ENCODE measurements around the gene AGPAT1.
"Not testable (repeated sequence)": the region's sequence is repeated elsewhere in the genome, so short reads cannot be mapped to it uniquely, and the experiment has no call there.

AGPAT1 gene, protein sequence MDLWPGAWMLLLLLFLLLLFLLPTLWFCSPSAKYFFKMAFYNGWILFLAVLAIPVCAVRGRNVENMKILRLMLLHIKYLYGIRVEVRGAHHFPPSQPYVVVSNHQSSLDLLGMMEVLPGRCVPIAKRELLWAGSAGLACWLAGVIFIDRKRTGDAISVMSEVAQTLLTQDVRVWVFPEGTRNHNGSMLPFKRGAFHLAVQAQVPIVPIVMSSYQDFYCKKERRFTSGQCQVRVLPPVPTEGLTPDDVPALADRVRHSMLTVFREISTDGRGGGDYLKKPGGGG

DNA sequence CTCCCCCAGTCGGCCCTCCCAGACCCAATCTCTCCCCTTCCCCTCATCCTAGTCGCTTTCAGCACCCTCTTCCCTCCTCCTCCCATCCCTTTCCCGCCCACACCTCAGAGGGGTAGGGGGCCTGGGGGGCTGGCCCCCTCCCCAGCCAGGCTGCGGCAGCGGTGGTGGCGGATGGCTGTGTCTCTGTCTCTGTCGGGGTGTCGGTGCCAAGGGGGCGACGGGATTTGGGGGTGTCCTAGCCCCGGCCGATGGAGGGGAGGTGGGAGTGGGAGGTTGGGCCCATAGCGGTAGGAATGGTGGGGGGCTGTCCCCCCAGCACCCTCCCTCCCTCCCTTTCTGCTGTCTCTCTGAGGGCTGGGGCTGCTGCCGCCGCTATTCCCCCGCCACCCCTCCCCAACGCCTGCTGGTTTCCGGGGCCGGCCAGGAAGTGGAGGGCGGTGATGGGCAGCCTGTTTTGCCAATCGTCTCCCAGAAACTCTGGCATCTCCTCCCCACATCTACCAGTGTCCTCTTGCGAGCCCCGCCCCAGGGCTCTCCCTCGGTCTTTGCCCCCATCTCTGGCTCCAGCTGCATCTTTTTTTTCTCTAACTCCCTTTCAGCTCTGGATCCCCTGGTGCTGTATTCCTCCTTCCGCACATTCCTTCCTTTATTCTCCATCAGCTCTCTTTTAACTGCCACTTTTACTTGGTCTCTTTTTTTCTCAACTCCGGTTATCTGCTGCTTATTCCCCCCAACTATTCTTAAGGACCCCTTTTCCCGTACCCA lies at the start of gene AGPAT1:
Gene AGPAT1, minus strand, starts transcription at position 374 of the 765 bp plus-strand sequence. CDS start 4,588 bp downstream, outside the sequence.
- DNase-seq (ENCODE audit: low read depth in 2 of 2), result peak; percentile 96

DNA sequence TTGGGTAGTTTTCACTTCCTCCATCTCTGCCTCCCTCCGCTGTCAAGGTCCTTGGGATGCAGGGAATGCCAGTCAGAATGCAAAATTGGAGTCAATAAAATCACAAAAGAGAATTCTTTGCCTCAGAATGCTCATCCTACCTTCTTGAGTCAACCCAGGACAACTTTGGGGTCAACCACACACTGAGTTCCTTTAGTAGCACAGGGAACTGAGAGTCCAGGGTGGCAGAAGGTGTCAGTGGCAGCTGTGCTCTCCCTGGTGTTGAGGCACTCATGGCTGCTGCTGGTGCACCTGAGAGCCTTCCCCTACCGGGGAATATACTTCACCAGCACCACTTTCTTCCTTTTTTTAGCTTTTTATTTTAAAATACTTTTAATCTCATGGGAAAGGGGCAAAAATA lies 48.8 kb upstream of the AGPAT1 start:
- no peak for DNase-seq (ENCODE audit: low read depth in 2 of 2)

DNA sequence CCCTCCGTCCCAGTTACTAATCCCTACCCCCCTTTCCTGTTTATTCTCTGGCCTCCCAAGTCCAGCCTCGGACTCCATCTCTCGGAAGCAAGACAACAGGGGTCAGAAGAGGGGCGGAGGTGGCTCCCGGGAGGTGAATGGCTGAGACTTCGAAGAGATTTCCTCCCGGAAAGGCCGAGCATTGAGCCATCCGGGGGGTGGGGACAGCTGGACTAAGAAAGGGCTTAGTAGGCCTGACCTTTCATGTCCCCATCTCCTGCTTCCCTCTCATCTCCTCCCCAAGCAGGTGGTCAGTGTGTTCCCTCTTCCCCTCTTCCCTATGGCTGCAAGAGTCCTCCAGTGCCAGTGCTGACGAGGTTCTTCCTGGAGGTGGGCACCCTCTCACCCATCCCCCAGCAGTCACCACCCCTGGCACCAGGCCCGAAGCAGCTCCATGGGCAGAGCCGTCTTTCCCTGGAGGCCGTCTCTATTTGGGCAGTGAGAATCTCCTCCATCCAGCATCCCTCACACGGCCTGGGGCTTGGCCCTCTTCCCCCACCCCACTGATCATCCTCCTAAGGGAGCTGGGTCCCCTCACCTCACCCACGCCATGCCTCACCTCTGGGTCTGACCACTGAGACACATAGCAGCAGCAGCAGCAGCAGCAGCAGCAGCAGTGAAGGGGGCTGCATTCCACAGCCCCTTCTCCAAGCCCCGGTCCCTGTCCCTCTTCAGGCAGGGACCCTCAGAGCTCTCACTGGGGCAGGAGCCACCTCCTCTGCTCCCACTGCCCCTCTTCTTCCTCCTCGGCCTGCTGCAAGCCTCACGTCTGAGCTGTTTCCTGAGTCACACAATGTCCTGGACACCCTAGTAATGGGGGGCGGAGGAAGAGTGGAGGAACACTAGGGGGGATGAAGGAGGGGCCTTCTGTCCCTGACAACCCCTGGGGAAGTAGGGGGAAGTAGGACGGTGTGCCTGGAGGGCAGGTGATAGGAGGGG lies 47.7 kb upstream of the AGPAT1 start, which contains the start of gene NOTCH4:
Gene NOTCH4, minus strand, starts transcription at position 810 of the 978 bp plus-strand sequence. Its CDS starts 139 bp downstream, at position 671.
- DNase-seq (ENCODE audit: low read depth in 2 of 2), result no peak

DNA sequence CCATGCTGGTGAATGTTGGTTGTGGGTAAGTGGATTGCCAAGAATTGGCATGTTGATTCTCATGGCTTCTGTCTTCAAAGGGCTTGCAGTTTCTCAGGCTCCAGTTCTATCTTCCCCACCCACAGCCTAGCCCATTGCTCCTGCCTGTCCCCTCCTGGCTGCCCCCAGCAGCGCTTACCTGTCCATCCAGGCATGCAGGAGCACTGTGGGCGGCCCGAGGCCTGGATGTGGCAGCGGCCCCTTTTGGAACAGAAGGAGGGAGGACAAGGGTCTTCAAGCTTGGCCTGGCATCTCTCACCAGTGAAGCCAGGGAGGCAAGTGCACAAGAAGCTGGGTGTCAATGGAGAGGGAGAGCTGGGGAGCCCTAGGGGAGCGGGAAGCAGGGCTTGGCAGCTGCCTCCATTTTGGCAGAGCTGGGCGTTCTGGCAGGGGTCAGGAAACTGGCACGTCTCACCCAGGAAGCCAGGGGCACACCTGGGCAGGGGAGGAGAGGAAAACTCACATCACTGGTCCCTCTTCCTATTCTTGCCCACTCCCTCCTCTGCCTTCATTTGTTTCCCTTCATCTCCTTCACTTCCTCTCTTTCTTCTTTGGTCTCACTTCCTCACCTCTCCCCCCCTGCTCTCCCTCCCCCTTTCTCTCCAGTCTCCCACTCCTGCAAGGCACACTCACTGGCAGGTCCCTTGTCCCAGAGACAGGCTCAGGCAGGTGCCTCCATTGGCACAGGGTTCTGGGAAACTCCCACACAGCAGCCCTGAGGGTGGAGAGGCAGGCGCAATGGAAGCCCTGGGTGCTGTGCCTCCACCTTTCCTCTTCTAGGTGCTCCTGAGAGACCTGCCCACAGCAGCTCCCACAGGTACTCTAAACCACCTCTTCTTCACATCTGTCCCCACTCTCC lies 46.7 kb upstream of the AGPAT1 start:
- DNase-seq (ENCODE audit: low read depth in 2 of 2), result no peak

DNA sequence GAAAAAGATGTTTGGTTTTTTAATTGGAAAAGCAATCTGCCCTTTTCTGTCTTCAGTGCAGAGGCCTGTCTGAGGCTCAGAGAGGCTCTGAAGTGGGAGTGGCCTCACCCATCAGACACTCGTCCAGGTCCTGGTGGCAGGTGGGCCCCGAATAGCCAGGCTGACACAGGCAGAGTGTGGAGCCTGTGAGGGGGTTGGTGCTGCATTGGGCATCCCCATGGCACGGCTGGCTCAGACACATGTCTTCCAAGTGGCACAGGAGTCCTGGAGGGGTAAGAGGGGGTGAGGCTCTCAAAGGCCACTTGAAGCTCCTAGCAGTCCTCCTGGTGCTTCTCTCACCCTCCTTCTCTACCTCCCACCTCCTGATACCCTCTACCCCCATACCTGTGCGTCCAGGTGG lies 44.1 kb upstream of the AGPAT1 start:
- no peak for DNase-seq (ENCODE audit: low read depth in 2 of 2)

DNA sequence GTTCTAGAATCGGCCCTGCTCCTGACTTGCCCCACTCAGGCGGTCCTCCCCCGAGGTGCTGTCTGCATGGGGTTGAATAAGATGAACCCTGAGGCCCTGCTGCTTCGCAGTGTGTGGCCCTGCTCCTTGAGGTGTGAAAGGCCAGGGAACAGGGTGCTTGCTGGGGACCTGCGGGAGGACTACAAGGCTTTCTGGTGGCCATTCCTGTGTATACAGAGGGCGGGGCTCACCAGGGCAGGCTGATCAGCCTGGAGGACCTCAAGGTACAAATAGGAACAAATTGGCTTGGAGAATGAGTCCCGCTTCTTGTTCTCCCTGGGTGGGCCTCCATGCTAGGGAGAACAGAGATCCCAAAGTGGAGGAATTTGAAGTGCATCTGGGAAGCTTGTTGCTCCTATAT lies 42.3 kb upstream of the AGPAT1 start:
- DNase-seq (ENCODE audit: low read depth in 2 of 2), result no peak

DNA sequence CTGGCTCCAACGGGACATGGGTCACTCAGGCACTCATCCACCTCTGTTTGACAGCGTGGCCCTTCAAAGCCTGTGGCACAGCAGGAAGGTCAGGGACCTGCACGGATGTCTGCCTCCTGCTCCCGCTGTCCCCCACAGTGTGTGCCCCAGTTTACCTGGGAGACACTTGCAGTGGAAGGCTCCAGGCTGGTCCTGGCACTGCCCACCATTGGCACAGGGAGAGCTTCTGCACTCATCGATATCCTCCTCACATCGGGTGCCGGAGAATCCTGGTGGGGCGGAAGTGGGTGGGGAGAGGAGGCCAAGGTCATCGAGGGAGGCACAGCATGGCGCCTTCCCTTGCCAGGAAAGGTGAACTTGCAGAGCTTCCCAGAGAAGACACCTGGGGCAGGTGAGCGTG lies 41.1 kb upstream of the AGPAT1 start:
- DNase-seq (ENCODE audit: low read depth in 2 of 2), result no peak

DNA sequence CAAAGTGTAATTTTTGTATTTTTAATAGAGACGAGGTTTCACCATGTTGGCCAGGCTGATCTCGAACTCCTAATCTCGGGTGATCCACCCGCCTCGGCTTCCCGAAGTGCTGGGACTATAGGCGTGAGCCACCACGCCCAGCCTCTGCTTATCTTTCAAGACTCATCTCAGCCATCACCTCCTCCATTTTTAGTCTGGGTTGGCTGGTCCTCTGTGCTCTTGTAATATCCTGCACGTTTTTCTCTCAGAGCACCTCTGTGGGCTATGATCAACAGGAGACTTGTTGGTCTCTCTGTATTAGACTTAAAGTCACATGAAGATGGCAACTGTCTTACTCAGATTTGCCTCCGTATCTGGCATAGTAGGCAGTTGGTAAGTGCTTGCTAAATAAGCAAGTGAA lies 40.4 kb upstream of the AGPAT1 start:
- DNase-seq (ENCODE audit: low read depth in 2 of 2), result no peak

DNA sequence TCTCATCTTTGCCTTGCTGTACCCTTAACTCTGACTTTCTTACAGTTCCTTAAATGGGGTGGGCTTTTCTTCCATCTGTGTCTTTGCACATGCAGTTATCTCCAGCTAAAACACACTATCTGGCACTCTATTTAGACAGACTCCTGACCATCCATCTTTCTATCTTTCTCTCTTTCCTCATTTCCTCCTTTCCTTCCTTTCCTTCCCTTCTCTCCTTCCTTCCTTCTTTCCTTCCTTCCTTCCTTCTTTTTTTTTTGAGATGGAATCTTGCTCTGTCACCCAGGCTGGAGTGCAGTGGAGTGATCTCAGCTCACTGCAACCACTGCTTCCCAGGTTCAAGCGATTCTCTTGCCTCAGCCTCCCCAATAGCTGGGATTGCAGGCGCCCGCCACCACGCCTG lies 39.7 kb upstream of the AGPAT1 start:
- no peak for DNase-seq (ENCODE audit: low read depth in 2 of 2)

DNA sequence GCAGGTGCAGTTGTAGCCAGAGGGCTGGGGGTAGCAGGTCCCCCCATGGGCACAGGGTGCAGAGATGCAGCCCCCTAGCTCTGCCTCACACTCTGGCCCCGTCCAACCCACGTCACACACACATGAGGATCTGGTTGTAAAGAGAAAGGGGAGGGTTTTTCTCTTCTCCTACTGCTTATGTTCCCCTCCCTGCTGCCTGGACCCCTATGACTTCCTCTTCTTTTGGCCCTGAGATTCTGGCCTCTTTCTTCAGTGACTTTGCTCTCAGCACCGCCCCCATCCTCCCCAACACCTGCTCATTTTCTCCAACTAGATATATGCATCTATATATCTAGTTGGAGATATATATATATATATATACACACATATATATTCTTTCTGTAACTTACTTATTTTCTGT lies 38.2 kb upstream of the AGPAT1 start:
- no peak for DNase-seq (ENCODE audit: low read depth in 2 of 2)

DNA sequence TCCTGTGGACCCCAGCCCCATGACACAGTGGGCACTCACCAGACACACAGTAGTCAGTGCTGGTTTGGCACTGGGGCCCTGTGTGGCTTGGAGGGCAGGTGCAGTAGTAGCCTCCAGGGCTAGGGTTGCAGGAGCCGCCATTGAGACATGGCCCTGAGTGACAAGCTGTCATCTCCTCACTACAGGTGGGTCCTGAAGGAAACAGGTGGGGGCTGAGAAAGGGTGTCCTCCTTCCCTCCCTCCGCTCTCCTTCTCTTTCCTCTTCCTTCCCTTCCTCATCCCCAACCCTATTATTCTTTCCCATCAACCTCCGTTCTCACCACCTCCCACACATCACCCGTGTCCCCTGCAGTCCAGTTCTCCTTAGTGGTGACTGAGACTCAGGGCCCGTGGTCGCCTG lies 37.8 kb upstream of the AGPAT1 start:
- no peak for DNase-seq (ENCODE audit: low read depth in 2 of 2)

DNA sequence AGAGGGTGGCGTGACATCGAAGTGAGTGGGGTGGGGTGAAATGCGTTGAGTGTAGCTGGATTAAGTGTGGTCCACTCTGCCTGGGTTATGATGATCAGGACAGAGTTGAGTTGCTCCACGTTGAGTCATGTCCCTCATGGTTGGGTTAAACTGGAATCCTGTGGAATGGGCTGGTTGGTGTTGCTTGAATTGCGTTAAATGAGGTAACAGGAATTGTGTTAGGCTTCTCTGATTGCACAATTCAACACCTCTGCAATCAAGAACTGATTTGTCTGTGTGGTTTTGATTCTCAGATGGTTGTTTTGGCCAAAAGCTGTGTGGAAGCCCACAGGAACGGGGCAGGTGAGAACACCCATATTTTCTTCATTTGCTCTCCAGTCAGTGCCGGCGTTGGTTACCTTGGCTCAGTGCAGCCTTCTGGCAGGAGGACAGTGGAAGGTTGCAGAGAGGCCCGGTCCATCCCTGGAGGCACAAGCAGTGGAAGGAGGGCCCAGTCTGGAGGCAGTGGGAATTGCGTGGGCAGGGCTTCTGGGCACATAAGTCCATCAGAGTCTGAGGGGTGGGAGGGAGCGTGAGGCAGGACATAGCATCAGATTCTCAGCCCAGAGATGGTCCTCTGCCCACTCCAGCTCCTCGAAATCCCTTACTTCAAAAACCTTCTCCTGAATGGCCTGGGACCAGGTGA lies 36.3 kb upstream of the AGPAT1 start:
- DNase-seq (ENCODE audit: low read depth in 2 of 2), result no peak

DNA sequence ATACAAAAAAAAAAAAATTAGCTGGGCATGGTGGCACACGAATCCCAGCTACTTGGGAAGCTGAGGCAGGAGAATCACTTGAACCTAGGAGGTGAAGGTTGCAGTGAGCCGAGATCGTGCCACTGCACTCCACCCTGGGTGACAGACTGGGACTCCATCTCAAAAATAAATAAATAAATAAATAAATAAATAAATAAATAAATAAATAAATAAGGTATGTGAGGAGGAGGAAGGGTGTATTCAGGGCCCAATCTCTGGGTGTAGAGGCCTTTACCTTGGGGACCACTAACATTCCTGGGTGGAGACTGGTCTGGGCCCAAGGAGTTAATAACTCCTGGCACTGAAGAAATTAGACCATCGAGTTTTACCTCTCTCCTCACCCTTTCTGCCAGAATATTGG lies 35.5 kb upstream of the AGPAT1 start:
- not testable (repeated sequence) for DNase-seq (ENCODE audit: low read depth in 2 of 2)

DNA sequence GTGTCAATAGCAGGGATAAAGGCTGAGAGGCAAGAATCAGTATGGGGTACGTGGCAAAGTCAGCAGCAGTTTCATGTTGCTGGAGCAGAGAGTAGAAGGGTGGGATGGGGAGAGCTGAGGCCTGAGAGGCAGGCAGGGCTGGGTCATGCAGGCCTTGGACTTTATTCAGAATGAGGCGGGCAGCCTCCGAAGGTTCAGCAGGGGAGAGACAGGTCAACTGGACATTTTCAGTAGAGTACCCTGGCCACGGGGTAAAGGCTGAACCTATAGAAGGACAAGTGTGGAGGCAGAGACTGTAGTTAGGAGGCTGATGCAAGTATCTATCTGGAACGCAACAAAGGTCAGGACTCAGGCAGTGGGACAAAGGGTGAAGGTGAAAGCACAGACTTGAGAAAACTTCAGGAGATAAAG lies 34.3 kb upstream of the AGPAT1 start:
- no peak for DNase-seq (ENCODE audit: low read depth in 2 of 2)

DNA sequence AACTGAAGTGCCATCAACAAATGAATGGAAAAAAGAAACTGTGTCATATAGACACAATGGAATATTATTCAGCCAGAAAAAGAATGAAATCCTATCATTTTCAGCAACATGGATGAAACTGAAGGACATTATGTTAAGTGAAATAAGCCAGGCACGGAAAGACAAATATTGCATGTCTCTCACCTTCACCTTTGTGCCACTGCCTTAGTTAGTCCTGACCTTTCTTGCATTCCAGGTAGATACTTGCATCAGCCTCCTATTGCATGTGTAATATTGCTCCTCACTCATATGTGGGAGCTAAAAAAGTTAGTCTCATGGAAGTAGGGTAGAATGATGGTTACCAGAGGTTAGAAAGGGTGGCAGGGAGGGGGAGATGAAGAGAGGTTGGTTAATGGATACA lies 33.1 kb upstream of the AGPAT1 start:
- DNase-seq (ENCODE audit: low read depth in 2 of 2), result no peak

DNA sequence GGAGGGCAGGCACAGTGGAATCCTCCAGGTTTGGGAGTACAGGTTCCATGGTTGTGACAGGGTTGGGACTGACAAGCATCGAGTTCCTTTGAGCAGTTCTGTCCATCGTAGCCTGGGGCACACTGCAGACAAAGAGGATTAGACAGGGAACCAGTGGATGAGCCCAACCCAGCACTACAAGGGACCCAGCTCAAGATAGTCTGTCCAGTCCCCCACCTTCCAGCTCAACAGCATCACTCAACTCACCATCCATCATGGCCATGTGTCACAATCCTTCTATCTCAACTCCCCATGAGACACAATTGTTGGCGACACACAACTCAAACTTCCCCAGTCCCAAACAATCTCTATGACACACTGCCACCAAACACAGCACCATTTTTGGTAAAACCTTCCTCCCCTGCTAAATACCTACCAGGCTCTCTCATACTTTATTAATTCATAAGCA lies 28.4 kb upstream of the AGPAT1 start:
- no peak for DNase-seq (ENCODE audit: low read depth in 2 of 2)

DNA sequence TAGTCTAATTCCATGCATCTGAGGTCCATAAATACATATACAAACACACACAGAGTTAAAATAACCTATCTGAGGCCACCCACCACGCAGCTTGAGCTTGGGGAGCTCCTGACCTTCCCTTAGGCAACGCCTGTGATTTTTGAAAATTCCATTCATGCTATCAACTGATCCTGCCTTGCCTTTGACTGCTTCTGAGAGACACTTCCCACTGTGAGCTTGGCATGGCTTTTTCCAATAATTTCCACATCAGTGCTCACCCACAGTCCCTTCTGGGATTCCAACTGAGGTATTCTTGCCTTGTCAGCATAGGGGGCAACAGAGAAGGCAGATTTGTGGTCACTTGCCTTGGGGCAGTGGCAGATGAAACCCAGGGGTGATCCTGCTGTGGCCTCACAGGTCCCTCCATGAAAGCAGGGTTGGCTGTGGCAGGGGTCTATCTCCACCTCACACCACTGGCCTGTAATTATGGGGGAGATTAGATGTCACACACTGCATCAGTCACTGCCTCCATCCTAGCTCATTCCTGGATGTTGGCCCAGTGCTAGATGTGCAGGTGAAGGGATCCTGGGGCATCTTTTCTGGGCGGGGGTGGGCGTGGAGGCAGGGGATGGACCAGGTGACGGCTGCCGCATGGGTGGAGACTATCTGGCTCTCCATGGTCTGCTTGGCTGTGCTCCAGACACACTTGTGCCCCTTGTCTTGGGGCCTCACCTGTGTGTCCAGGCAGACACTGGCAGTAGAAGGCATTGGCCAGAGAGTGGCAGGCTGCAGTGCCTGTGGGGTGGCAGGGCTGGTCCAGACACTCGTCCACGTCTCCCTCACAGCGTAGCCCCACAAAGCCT lies 27.8 kb upstream of the AGPAT1 start:
- DNase-seq (ENCODE audit: low read depth in 2 of 2), result no peak

DNA sequence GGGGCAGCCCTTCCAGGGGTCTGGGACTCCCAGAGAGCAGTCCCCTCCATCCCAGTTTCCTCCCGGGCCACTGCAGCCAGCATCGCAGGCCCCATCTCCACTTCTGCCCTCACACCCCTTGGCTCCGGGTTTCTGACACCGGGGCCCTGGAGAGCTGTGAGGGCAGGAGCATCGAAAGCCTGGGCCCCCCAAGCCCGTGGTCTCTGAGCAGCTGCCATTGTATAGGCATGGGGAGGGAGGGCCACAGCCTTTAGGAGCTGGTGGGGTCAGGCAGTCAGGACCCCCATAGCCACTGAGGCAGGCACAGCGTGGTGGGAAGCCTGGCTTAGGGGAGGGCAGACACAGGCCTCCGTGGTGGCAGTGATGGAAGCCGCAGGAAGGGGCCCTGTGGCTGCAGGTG lies 26.3 kb upstream of the AGPAT1 start:
- no peak for DNase-seq (ENCODE audit: low read depth in 2 of 2)

DNA sequence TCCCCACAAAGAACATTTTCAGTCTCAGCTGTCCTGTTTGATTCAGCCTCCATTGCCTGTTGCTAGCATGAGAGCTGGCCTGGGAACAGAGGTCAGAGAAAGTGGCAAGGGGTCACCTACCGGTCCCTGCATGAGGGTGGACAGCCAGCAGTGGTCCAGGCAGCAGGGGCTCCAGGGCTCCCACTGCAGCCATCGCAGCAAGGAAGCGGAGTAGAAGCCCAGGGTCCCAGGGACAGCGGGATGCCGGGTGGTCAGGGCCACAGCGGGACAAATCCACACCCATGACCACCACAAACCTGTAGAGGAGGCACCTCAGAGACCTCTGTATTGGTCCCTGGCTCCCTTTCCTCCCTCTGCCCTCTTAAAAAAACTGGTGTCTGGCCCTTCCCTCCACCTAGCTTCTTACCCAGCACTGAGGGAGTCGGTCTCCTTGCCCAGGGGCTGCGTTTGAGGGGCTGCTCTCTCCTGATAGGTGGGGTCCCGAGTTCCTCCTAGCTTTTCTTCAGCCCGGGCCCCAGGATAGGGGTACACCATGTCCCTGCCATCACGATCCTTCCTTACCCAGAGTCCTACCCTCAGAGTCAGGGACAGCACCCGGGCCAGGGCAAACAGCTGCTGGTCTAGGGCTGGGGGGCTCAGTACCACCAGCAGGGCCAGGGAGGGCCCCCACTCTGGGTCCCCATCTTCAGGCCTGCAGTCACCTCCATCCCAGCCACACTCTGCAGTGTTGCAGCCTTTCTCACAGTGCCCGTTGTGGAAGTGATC lies 25.0 kb upstream of the AGPAT1 start:
- DNase-seq (ENCODE audit: low read depth in 2 of 2), result no peak

All from fibroblast of skin of left biceps (primary cell).